Fibroblast of villous mesenchyme (primary cell): Measurements from ENCODE around the gene SETD3. TPM values are rescaled to one million over a fixed set of nuclear protein-coding genes. Genes with fewer than 3 reads are reported as not detected.
"Not testable (repeated sequence)": the region's sequence is repeated elsewhere in the genome, so short reads cannot be mapped to it uniquely, and the experiment has no call there.

Experiments used
- DNase-seq: peaks from one replicate; pipeline ENCODE4 v3.0.0-alpha.2; 2010; ENCODE audit warnings: low read depth
- H3K4me3 ChIP-seq: 2 replicates; pipeline ENCODE4 v1.5.1; 2011; ENCODE audit warnings: low read depth, mild to moderate bottlenecking, low read length
- CTCF ChIP-seq: IDR thresholded peaks from 2 replicates; pipeline ENCODE4 v1.5.1; 2012; ENCODE audit warnings: low read depth, mild to moderate bottlenecking, low read length; ENCODE audit not compliant: insufficient read depth
- total RNA-seq: library from RNA; depleted of rRNA; stranded (reverse); fragments of >200 nt; gene quantifications from 2 replicates; pipeline ENCODE4 v1.2.3, GENCODE V29; 2012

Gene SETD3
- total RNA-seq, 1 donor: 57.0 TPM

DNA sequence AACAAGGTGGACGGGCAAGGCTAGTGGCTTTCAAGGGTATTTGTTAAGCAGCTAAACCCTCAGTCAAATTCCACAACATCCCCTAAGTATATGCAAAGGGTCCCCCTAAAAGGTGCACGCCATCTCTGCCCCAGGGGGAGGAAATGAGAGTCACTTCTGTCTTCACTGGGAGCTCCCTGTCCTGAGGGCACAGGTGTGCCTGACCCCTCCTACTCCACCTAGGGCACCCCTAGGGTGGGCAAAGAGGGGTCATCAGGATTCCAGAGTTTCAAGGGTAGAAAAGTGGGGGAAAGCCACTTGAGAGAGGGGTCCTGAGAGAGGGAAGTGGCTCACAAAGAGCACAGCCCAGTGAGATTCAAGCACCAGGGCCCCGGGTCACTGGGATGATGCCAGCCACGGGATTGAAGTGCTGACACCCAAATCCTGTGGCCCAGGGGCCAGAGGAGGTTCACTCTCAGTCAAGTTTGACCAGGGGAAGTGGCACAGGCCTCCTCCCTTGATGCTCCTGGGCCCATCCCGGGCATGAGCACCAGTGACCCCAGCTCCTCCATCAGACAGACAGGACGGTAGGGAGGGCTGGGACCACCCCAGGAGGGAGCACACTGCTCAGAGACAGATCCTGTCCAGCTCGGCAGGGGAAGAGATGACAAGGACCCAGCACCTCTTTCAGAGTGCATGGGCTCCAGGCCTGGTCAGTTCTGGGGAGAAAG lies 126.3 kb downstream of the SETD3 start:
- no peak for TF ChIP-seq CTCF
- no peak overlapping the region for H3K4me3 ChIP-seq
- DNase-seq: no peak

GRCh38 chr14:99352688-99353280 lies 127.9 kb downstream of the SETD3 start:
- no peak for DNase-seq
- no peak for TF ChIP-seq CTCF
- H3K4me3 ChIP-seq: no peak overlapping the region

- H3K4me3 ChIP-seq: no peak overlapping the region
- no peak for DNase-seq
- TF ChIP-seq CTCF: no peak
Measured at GRCh38 chr14:99351166-99352007, 129.3 kb downstream of the SETD3 start.

DNA sequence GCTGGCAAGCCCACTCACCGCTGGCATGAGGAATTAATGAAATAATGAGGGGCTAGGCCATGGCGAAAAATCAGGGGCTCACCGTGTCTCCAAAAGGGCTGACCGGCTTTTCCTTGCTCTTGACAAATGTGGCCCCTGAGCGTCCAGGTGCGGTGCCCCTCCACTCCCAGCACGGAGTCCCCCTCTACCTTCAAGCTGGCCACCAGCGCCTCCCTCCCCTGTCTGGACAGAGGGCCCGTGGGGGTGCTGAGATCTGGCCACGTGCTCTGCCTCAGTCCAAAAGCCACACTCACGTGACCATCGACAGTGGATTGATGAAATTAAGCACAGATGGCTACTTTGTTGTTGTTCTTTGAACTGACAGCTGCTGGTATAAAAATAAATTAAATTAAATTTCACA lies 129.9 kb downstream of the SETD3 start:
- DNase-seq: no peak
- no peak overlapping the region for H3K4me3 ChIP-seq
- TF ChIP-seq CTCF: no peak

DNA sequence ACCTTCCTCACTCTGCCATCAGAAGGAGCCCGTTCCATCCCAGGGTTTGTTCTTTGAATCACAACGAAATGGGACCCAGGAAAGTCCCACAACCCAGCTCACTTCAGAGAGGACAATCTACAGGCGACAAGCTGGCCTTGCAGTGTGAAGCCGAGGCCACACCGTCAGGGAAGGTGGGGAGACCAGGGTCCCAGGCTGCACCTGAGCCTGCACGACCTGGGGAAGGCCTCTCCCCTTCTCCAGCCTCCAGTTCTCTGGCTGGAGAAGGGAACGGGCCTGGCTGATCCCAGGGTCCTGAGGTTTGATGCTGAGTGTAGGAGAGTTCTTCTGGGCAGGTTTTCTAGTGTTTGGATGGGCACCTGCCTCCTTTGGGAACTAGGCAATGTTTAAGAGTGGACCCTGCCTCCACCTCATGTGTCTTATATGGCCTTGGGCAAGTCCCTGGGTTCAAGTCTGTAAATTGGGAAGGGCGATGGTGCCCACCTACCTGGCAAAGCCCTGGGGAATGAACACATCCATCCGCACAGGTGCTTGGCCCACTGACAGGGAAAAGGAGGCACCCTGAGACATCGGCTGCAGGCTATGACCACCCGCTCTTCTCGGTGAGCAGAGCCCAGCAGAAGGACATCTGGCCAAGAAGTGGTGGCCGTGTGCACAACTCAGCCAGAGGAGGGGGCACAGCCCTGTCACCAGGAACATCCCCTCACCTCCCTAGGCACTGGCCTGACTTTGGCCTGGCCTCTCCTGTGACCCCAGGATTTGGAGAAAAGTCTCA lies 130.8 kb downstream of the SETD3 start:
- no peak for DNase-seq
- TF ChIP-seq CTCF: no peak
- no peak overlapping the region for H3K4me3 ChIP-seq

DNA sequence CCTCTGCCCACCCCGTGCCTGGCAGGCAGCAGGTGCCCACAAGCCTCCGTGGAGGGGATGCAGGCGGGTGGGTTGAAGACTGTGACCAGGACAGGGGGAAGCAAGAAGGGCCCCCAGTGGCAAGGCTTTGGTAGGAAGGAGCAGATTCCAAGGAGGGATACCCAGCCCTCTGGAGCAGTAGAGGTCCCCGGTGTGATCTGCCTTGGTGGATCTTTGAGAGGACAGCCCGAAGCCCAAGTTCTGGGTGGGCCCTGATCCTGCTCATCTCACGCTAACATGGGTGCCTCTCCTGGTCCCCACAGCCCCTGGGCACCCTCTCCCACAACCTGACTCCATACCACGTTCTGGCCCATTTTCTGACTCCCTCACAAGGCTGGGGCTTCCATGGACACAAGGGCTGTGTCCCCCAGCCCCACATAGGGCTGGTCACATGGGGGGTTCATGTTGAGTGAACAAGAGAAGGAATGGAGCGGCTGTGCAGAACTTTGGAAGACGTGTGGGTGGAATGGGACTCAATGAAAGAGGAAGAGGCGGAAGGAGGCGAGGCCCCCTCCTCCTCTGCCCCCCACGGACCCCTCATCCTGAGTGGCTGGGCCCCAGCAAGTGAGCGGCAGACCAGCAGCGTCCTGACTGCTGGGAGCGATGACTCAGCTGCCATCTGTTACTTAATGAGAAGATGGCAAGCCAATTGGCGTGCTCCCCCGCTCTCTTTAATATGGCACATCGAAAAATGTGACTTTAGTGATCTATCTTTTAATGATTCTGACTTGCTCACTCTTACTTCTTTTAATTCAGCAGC lies 131.6 kb downstream of the SETD3 start:
- no peak for TF ChIP-seq CTCF
- H3K4me3 ChIP-seq: no peak overlapping the region
- DNase-seq: no peak

GRCh38 chr14:99348231-99348630 lies 132.4 kb downstream of the SETD3 start:
- H3K4me3 ChIP-seq, DNase-seq: not testable (repeated sequence)
